ENCODE measurements around the gene HNRNPUL1. TPM values are rescaled to one million over a fixed set of nuclear protein-coding genes. Genes with fewer than 3 reads are reported as not detected.

The HNRNPUL1 gene
- total RNA-seq, 1 experiment from 2014 or later = 201 TPM

GRCh38 chr19:41328157-41328841 lies 64.1 kb downstream of the HNRNPUL1 start (continued):
- no peak for TF ChIP-seq TCF7L2 (IDR thresholded peaks at IDR 0.05; ENCODE audit: borderline replicate concordance, extremely low read depth, insufficient read depth, insufficient read length)
- TF ChIP-seq RAD21 (IDR thresholded peaks at IDR 0.05; ENCODE audit: low read depth) = no peak
- no peak for TF ChIP-seq CTCF (IDR thresholded peaks at IDR 0.05 in 2 of 3, conservative IDR thresholded peaks at IDR 0.05 in 1 of 3; ENCODE audit: borderline replicate concordance in 1 of 3, insufficient read depth in 1 of 3, low read depth in 2 of 3, low read length in 2 of 3)
- TF ChIP-seq ELF1 (IDR thresholded peaks at IDR 0.05; ENCODE audit: borderline replicate concordance, low read depth) = no peak

- no peaks in the 10 kb centered on the region for H3K27me3 ChIP-seq (ENCODE audit: insufficient read depth, low read length)
- peak overlapping the region; percentile 17 for H3K27ac ChIP-seq (ENCODE audit: low read depth, low read length)
- no peak for TF ChIP-seq MAX (IDR thresholded peaks at IDR 0.05)
- no peak for TF ChIP-seq ATF3 (IDR thresholded peaks at IDR 0.05)
- TF ChIP-seq CEBPB (IDR thresholded peaks at IDR 0.05; ENCODE audit: low read depth) = no peak
- no peak for TF ChIP-seq EZH2 (IDR thresholded peaks at IDR 0.05)
- no peak for TF ChIP-seq CTCF (IDR thresholded peaks at IDR 0.05 in 2 of 3, conservative IDR thresholded peaks at IDR 0.05 in 1 of 3; ENCODE audit: borderline replicate concordance in 1 of 3, insufficient read depth in 1 of 3, low read depth in 2 of 3, low read length in 2 of 3)
- no peak for TF ChIP-seq JUND (IDR thresholded peaks at IDR 0.05)
- no peak for TF ChIP-seq POLR2AphosphoS5 (IDR thresholded peaks at IDR 0.05; ENCODE audit: low read depth, low read length)
- no peak for TF ChIP-seq FOSL1 (IDR thresholded peaks at IDR 0.05; ENCODE audit: low read depth)
- TF ChIP-seq YY1 (IDR thresholded peaks at IDR 0.05; ENCODE audit: extremely low read depth, insufficient replicate concordance, low read depth, low read length) = no peak
- no peak for TF ChIP-seq EZH2phosphoT487 (IDR thresholded peaks at IDR 0.05; ENCODE audit: borderline replicate concordance)
- ChIA-PET RAD21 (ENCODE audit: low non-redundant PET in 1 of 2, low total read pairs in 2 of 2, uncharacterized antibody in 2 of 2, unreplicated experiment in 2 of 2) (interaction anchor here in 1 of 2 experiments (0.8 kb wide), 1 partner anchor 10 kb away, joined by 3 read pairs; no protein-coding TSS in a partner anchor), POLR2A (no interaction called here), CTCF (no interaction called here)
- H3K9ac ChIP-seq (ENCODE audit: low read length) = no peak overlapping the region
- no TSS peak for BruUV-seq (replicated peaks)
- DNase-seq (ENCODE audit: low read depth, low spot score) (no peak), ATAC-seq (no peak)
- H2AFZ ChIP-seq (ENCODE audit: low read depth, low read length, poor library complexity, severe bottlenecking) = no peak overlapping the region
- peaks cover 0 to 6% of the 10 kb centered on the region in 2 experiments; a peak in 1 of 4 replicates for H3K36me3 ChIP-seq (ENCODE audit: control insufficient read depth in 1 of 2, insufficient read depth in 2 of 2, low read length in 2 of 2)
- H3K4me3 ChIP-seq (replicated peaks in 1 of 2; ENCODE audit: low read depth in 1 of 2, low read length in 2 of 2) = no peak overlapping the region
- no peaks in the 10 kb centered on the region for H3K9me3 ChIP-seq (ENCODE audit: control insufficient read depth in 1 of 2, insufficient read depth in 1 of 2, low read depth in 1 of 2, low read length in 2 of 2)
- H3K79me2 ChIP-seq (ENCODE audit: insufficient read depth, low read length) = no peaks in the 10 kb centered on the region
- H3K4me1 ChIP-seq (ENCODE audit: control insufficient read depth in 1 of 2, insufficient read depth in 2 of 2, low read length in 2 of 2) = peaks cover 8 to 24% of the 10 kb centered on the region in 2 experiments; a peak in 3 of 4 replicates
- no peaks in the 10 kb centered on the region for H4K20me1 ChIP-seq (ENCODE audit: insufficient read depth)
- no peak overlapping the region for H3K4me2 ChIP-seq (ENCODE audit: low read length)
- H3K9me2 ChIP-seq (ENCODE audit: insufficient read depth) = no peaks in the 10 kb centered on the region
- intact Hi-C loops (cut with micrococcal nuclease) = no loop called here
Measured at GRCh38 chr19:41328842-41329225, 64.7 kb downstream of the HNRNPUL1 start.

Data from HCT116 (cell line).